Measurements from ENCODE around the gene PNPLA5. TPM values are rescaled to one million over a fixed set of nuclear protein-coding genes. Genes with fewer than 3 reads are reported as not detected.

PNPLA5 gene
- total RNA-seq, 1 experiment from 2014 or later: not detected

GRCh38 chr22:43925433-43926348 lies 33.9 kb upstream of the PNPLA5 start:
- intact Hi-C loops (cut with micrococcal nuclease; ENCODE audit: unreplicated experiment): no loop called here
- TF ChIP-seq SIN3A (IDR thresholded peaks at IDR 0.05; ENCODE audit: borderline replicate concordance, insufficient read depth, low read depth, low read length) (no peak), REST (IDR thresholded peaks at IDR 0.05; ENCODE audit: insufficient read depth in 1 of 2, low read depth in 2 of 2, low read length in 1 of 2) (no peak), TCF7L2 (IDR thresholded peaks at IDR 0.05; ENCODE audit: low read depth, low read length) (no peak), CTCF (IDR thresholded peaks at IDR 0.05) (no peak), POLR2AphosphoS5 (IDR thresholded peaks at IDR 0.05; ENCODE audit: low read depth, low read length) (no peak)
- Histone ChIP-seq H3K27ac (ENCODE audit: low read length) (no peak overlapping the region), H3K27me3 (ENCODE audit: control insufficient read depth, insufficient read depth, low read length) (no peaks in the 10 kb centered on the region), H3K4me1 (ENCODE audit: control insufficient read depth, insufficient read depth, low read length) (peaks cover 17% of the 10 kb centered on the region), H3K9me3 (ENCODE audit: control insufficient read depth, insufficient read depth, low read depth, low read length) (no peaks in the 10 kb centered on the region), H3K4me3 (ENCODE audit: low read depth in 2 of 2, low read length in 2 of 2) (peak overlapping the region in 1 of 2 experiments; percentile 6; a peak in 1 of 4 replicates), H3K36me3 (ENCODE audit: control insufficient read depth, insufficient read depth, low read length) (no peaks in the 10 kb centered on the region; the same call in 1 of the 2 replicates)
- in situ Hi-C loops (cut with HindIII; ENCODE audit: low pct_unique_long_range_greater_than_20kb, low sequenced_read_pairs): no loop called here
- ChIA-PET POLR2A (no interaction called here), CTCF (no interaction called here)
- ATAC-seq (no peak), DNase-seq (ENCODE audit: low read depth, low spot score) (no peak)
- BruUV-seq (replicated peaks): TSS peak; percentile 84

GRCh38 chr22:43924877-43925276 lies 33.1 kb upstream of the PNPLA5 start:
- in situ Hi-C loops (cut with HindIII; ENCODE audit: low pct_unique_long_range_greater_than_20kb, low sequenced_read_pairs): no loop called here
- peak overlapping the region; percentile 57 for H3K4me3 ChIP-seq (ENCODE audit: low read depth in 2 of 2, low read length in 2 of 2)
- BruUV-seq (replicated peaks): no TSS peak
- H3K9me3 ChIP-seq (ENCODE audit: control insufficient read depth, insufficient read depth, low read depth, low read length): no peaks in the 10 kb centered on the region
- no peak overlapping the region for H3K27ac ChIP-seq (ENCODE audit: low read length)
- no peaks in the 10 kb centered on the region; the same call in 1 of the 2 replicates for H3K36me3 ChIP-seq (ENCODE audit: control insufficient read depth, insufficient read depth, low read length)
- peaks cover 17% of the 10 kb centered on the region for H3K4me1 ChIP-seq (ENCODE audit: control insufficient read depth, insufficient read depth, low read length)
- intact Hi-C loops (cut with micrococcal nuclease; ENCODE audit: unreplicated experiment): no loop called here
- H3K27me3 ChIP-seq (ENCODE audit: control insufficient read depth, insufficient read depth, low read length): no peaks in the 10 kb centered on the region
- POLR2A ChIA-PET: no interaction called here
- CTCF ChIA-PET: interaction anchor here (0.7 kb wide), 1 partner anchor 258 kb away, joined by 4 read pairs; no protein-coding TSS in a partner anchor
- DNase-seq (ENCODE audit: low read depth, low spot score): no peak
- no peak for TF ChIP-seq CTCF (IDR thresholded peaks at IDR 0.05)
- TF ChIP-seq POLR2AphosphoS5 (IDR thresholded peaks at IDR 0.05; ENCODE audit: low read depth, low read length): no peak
- no peak for TF ChIP-seq REST (IDR thresholded peaks at IDR 0.05; ENCODE audit: insufficient read depth in 1 of 2, low read depth in 2 of 2, low read length in 1 of 2)
- TF ChIP-seq TCF7L2 (IDR thresholded peaks at IDR 0.05; ENCODE audit: low read depth, low read length): no peak
- TF ChIP-seq SIN3A (IDR thresholded peaks at IDR 0.05; ENCODE audit: borderline replicate concordance, insufficient read depth, low read depth, low read length): no peak
- ATAC-seq: no peak

All from Panc1 (cell line).